Calu3 (cell line): ENCODE measurements around the gene C16orf90. TPM values are rescaled to one million over a fixed set of nuclear protein-coding genes. Genes with fewer than 3 reads are reported as not detected.

Experiments
- BruUV-seq: library from RNA; stranded (reverse); fragments of 400-500 nt; replicated peaks from 2 replicates; lab custom pipeline; 2021; lab: Mats Ljungman, UMichigan
- CTCF ChIA-PET: fragments of 300-600 bp; sonication (Branson Sonifier 250); formaldehyde crosslinking; loops from one replicate; lab custom pipeline; 2022; ENCODE audit warnings: antibody characterized with exemption; lab: Charles Lee
- DNase-seq: peaks from one replicate; pipeline ENCODE4 v3.0.0; 2022
- H3K27ac Mint-ChIP-seq: one replicate; pipeline ENCODE4 v1.8.0; 2022; ENCODE audit warnings: mixed read lengths; ENCODE audit not compliant: unreplicated experiment
- H3K27me3 Mint-ChIP-seq: one replicate; pipeline ENCODE4 v1.8.0; 2022; ENCODE audit warnings: mixed read lengths; ENCODE audit not compliant: unreplicated experiment
- H3K36me3 Mint-ChIP-seq: one replicate; pipeline ENCODE4 v1.8.0; 2022; ENCODE audit warnings: mild to moderate bottlenecking, moderate library complexity, mixed read lengths; ENCODE audit not compliant: insufficient read depth, unreplicated experiment
- H3K4me1 Mint-ChIP-seq: one replicate; pipeline ENCODE4 v1.8.0; 2022; ENCODE audit warnings: mild to moderate bottlenecking, low read depth, mixed read lengths; ENCODE audit not compliant: unreplicated experiment
- H3K4me3 Mint-ChIP-seq: one replicate; pipeline ENCODE4 v1.8.0; 2022; ENCODE audit warnings: mild to moderate bottlenecking, low read depth, moderate library complexity, mixed read lengths; ENCODE audit not compliant: unreplicated experiment
- H3K9me3 Mint-ChIP-seq: one replicate; pipeline ENCODE4 v1.8.0; 2022; ENCODE audit warnings: low read depth, mixed read lengths; ENCODE audit not compliant: unreplicated experiment
- CTCF ChIP-seq: fragments of 200-600 bp; IDR thresholded peaks from one replicate; pipeline ENCODE4 v1.8.0; 2022; ENCODE audit warnings: antibody characterized with exemption; ENCODE audit not compliant: unreplicated experiment
- intact Hi-C: fragments of 100-400 bp; cut with micrococcal nuclease; formaldehyde crosslinking; loops from one replicate; pipeline ENCODE4 v1.10.0; 2022; ENCODE audit not compliant: unreplicated experiment
- total RNA-seq: library from RNA; stranded (reverse); gene quantifications from 2 replicates; pipeline ENCODE4 v1.2.3, GENCODE V29; 2022

Gene C16orf90
- total RNA-seq, 1 experiment from 2014 or later: not detected

GRCh38 chr16:3513892-3514583, 18.7 kb upstream of the C16orf90 start:
- H3K27ac Mint-ChIP-seq: no peak overlapping the region
- H3K36me3 Mint-ChIP-seq: peaks cover 25% of the 10 kb centered on the region
- intact Hi-C loops: no loop called here
- H3K4me3 Mint-ChIP-seq: no peak overlapping the region
- no peaks in the 10 kb centered on the region for H3K4me1 Mint-ChIP-seq
- H3K27me3 Mint-ChIP-seq: no peaks in the 10 kb centered on the region
- DNase-seq: no peak
- no peak for TF ChIP-seq CTCF
- CTCF ChIA-PET: no interaction called here
- H3K9me3 Mint-ChIP-seq: no peaks in the 10 kb centered on the region
- no TSS peak for BruUV-seq

- no peaks in the 10 kb centered on the region for H3K4me1 Mint-ChIP-seq
- H3K27ac Mint-ChIP-seq: no peak overlapping the region
- intact Hi-C loops: no loop called here
- no peak overlapping the region for H3K4me3 Mint-ChIP-seq
- no peaks in the 10 kb centered on the region for H3K27me3 Mint-ChIP-seq
- no peak for DNase-seq
- BruUV-seq: no TSS peak
- peaks cover 39% of the 10 kb centered on the region for H3K36me3 Mint-ChIP-seq
- no peaks in the 10 kb centered on the region for H3K9me3 Mint-ChIP-seq
- CTCF ChIA-PET: interaction anchor here (0.7 kb wide), 1 partner anchor 160 kb away, joined by 4 read pairs; no protein-coding TSS in a partner anchor
- no peak for TF ChIP-seq CTCF
Observed at GRCh38 chr16:3511286-3512180, 16.2 kb upstream of the C16orf90 start.

GRCh38 chr16:3510416-3510815, 15.1 kb upstream of the C16orf90 start:
- no peak for TF ChIP-seq CTCF

GRCh38 chr16:3509470-3509928, 14.2 kb upstream of the C16orf90 start:
- no peaks in the 10 kb centered on the region for H3K9me3 Mint-ChIP-seq
- no peaks in the 10 kb centered on the region for H3K4me1 Mint-ChIP-seq
- no peak for TF ChIP-seq CTCF
- no peaks in the 10 kb centered on the region for H3K27me3 Mint-ChIP-seq
- no peak overlapping the region for H3K4me3 Mint-ChIP-seq
- no TSS peak for BruUV-seq
- intact Hi-C loops: loop anchor here (10.0 kb wide), 2 partner anchors 225 to 325 kb away; partner anchors contain the start of genes OR1F1 and ZNF263
- H3K27ac Mint-ChIP-seq: no peak overlapping the region
- peaks cover 47% of the 10 kb centered on the region for H3K36me3 Mint-ChIP-seq
- CTCF ChIA-PET: interaction anchor here (0.7 to 1.1 kb wide), 3 partner anchors 9 to 411 kb away, joined by 3 to 4 read pairs (median 3); partner anchors contain the start of gene CLUAP1
- peak; percentile 45 for DNase-seq

More at GRCh38 chr16:3510416-3510815, 15.1 kb upstream of the C16orf90 start:
- no TSS peak for BruUV-seq
- CTCF ChIA-PET: no interaction called here
- intact Hi-C loops: no loop called here
- no peak for DNase-seq
- H3K27me3 Mint-ChIP-seq: no peaks in the 10 kb centered on the region
- no peak overlapping the region for H3K27ac Mint-ChIP-seq
- no peaks in the 10 kb centered on the region for H3K4me1 Mint-ChIP-seq
- no peak overlapping the region for H3K4me3 Mint-ChIP-seq
- H3K36me3 Mint-ChIP-seq: peaks cover 47% of the 10 kb centered on the region
- no peaks in the 10 kb centered on the region for H3K9me3 Mint-ChIP-seq
